Adipocyte (in vitro differentiated cells): ENCODE results near the gene ADAP1.
"Not testable (repeated sequence)": the region's sequence is repeated elsewhere in the genome, so short reads cannot be mapped to it uniquely, and the experiment has no call there.

Experiments
- DNase-seq: peaks from one replicate; pipeline ENCODE4 v3.0.0-alpha.2; 2015; ENCODE audit warnings: low read depth
- H3K27me3 ChIP-seq: replicated peaks from 2 replicates; pipeline ENCODE4 v1.7.0; 2013; ENCODE audit warnings: mild to moderate bottlenecking, low read length, moderate library complexity; ENCODE audit not compliant: control insufficient read depth, insufficient read depth
- H3K36me3 ChIP-seq: 2 replicates; pipeline ENCODE4 v1.7.0; 2013; ENCODE audit warnings: low read length, mild to moderate bottlenecking, moderate library complexity; ENCODE audit not compliant: control insufficient read depth, insufficient read depth, severe bottlenecking
- H3K4me1 ChIP-seq: 2 replicates; pipeline ENCODE4 v1.7.0; 2013; ENCODE audit warnings: mild to moderate bottlenecking, low read length, moderate library complexity; ENCODE audit not compliant: control insufficient read depth, insufficient read depth
- H3K4me3 ChIP-seq: 2 replicates; pipeline ENCODE4 v1.7.0; 2013; ENCODE audit warnings: mild to moderate bottlenecking, low read length, moderate library complexity
- H3K9ac ChIP-seq: 2 replicates; pipeline ENCODE4 v1.7.0; 2013; ENCODE audit warnings: mild to moderate bottlenecking, low read length, moderate library complexity
- H3K9me3 ChIP-seq: 2 replicates; pipeline ENCODE4 v1.7.0; 2013; ENCODE audit warnings: mild to moderate bottlenecking, low read length, moderate library complexity; ENCODE audit not compliant: control insufficient read depth

ADAP1 gene

DNA sequence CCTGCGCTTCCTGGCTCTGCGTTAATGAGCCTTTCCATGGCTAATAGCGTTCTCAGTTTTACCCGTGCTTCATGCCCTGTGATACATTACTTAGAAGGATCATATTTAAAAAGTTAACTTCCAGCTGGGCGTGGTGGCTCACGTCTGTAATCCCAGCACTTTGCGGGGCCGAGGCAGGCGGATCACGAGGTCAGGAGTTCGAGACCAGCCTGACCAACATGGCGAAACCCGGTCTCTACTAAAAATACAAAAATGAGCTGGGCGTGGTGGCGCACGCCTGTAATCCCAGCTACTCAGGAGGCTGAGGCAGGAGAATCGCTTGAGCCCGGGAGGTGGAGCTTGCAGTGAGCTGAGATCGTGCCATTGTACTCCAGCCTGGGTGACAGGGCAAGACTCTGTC is 81.8 kb downstream of the ADAP1 start:
- peaks cover 29% of the 10 kb centered on the region for H3K4me1 ChIP-seq
- H3K27me3 ChIP-seq, H3K9ac ChIP-seq, H3K9me3 ChIP-seq, H3K4me3 ChIP-seq, DNase-seq: not testable (repeated sequence)
- peaks cover 44% of the 10 kb centered on the region for H3K36me3 ChIP-seq

DNA sequence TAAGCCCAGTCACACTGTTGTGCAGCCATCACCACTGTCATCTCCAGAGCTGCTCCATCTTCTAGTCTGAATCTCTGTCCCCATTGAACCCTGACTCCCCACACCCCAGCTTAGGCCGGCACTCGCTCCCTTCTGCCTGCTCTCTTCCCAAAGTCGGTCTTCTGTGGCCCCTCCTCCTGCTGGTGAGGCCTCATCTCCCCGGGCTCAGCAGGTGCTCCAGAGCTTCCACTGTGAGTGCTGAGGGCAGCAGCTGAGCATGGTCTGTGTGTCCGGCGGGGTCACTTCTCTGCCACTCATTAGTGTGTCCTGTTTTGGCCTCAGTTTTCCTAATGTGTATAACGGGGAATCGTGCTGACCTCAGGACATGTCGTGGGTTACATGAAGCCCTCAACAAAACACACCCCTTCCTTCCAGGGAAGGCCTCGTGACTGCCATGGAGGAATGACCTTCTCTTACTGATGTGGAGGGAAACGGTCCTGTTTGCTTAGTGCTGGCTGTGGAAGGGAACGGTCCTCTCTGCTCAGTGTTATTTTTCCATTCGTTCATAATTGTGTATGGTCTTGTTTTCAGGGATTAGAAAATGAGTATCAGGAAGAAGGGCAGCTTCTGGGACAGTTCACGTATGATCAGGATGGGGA is 82.5 kb downstream of the ADAP1 start:
- Histone ChIP-seq H3K9me3 (no peaks in the 10 kb centered on the region), H3K27me3 (no peaks in the 10 kb centered on the region), H3K4me3 (no peak overlapping the region), H3K4me1 (peaks cover 36% of the 10 kb centered on the region), H3K9ac (no peak overlapping the region), H3K36me3 (peaks cover 44% of the 10 kb centered on the region)
- no peak for DNase-seq

DNA sequence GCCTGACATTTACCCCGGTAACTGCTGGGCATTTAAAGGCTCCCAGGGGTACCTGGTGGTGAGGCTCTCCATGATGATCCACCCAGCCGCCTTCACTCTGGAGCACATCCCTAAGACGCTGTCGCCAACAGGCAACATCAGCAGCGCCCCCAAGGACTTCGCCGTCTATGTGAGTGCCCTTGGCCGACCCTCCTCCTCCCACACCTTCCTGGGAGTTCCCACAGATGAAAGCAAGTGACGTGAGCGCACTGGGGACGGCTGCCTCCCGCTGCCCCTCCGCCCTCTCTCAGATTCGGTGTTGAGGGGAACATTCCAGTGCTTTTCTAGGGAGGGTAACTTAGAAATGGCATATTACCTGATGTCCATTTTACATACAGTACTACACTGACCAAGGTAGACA is 85.1 kb downstream of the ADAP1 start:
- no peaks in the 10 kb centered on the region for H3K9me3 ChIP-seq
- H3K27me3 ChIP-seq = no peaks in the 10 kb centered on the region
- H3K36me3 ChIP-seq = peaks cover 51% of the 10 kb centered on the region

DNA sequence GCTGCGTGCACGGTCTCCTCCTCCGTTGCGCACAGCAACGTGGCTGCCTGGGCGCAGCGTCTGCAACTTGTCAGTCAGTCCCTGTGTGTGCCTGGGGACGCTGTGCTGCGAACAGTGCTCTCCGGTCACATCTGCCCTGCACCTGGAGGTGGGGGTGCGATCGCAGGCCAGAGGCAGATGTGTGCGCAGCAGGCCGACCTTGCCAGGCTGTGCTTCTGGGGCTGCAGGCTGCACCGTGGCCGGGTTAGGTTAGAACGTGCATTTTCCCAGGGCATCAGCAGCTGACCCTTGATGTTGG is 86.3 kb downstream of the ADAP1 start:
- DNase-seq = no peak
- H3K9me3 ChIP-seq = no peaks in the 10 kb centered on the region
- H3K4me3 ChIP-seq = no peak overlapping the region
- H3K36me3 ChIP-seq = peaks cover 48% of the 10 kb centered on the region
- H3K4me1 ChIP-seq = peaks cover 21% of the 10 kb centered on the region
- no peaks in the 10 kb centered on the region for H3K27me3 ChIP-seq
- peak overlapping the region; percentile 59 for H3K9ac ChIP-seq

More for the DNA sequence above, 85.1 kb downstream of the ADAP1 start:
- DNase-seq = no peak
- peaks cover 31% of the 10 kb centered on the region for H3K4me1 ChIP-seq
- no peak overlapping the region for H3K9ac ChIP-seq
- no peak overlapping the region for H3K4me3 ChIP-seq

DNA sequence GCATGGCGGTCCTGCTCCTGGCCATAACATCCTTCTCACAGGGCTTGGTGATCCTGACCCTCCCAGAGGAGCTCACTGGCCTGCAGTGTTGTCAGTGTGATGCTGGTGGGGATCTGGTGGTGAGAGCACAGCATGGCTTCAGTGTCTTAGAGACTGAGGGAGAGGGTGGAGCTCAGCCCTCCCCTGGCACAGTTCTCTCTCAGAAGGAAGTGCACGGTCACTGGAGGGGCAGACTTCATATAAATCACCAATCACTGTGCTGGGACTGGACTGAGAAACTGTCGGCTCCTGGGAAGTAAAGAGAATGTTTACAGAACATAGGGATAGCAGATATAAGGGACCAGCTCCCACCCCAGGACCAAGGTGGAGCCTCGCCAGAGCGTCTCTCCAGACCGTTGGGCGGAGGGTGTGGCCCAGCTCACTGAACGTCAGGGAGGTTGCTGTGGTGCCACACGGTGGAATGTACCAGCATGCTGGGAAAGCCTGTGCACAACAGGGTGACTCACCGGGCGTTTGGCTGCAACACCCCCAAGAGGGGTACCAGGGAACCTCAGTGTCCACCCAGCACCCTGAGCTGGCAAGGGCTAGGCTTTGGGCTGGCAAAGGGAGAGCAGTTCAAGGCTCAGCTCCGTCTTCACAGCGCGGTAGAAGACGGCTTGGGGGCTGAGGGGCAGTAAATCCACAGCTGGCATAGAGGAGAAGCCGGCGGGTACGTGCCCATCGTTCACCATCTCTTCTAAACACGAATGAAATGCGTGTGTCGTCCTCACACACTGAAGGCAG is 86.9 kb downstream of the ADAP1 start:
- H3K36me3 ChIP-seq = peaks cover 45% of the 10 kb centered on the region
- H3K4me3 ChIP-seq = peak overlapping the region; percentile 30
- no peaks in the 10 kb centered on the region for H3K9me3 ChIP-seq
- peak; percentile 51 for DNase-seq
- H3K27me3 ChIP-seq = no peaks in the 10 kb centered on the region
- peak overlapping the region; percentile 59 for H3K9ac ChIP-seq
- H3K4me1 ChIP-seq = peaks cover 21% of the 10 kb centered on the region

DNA sequence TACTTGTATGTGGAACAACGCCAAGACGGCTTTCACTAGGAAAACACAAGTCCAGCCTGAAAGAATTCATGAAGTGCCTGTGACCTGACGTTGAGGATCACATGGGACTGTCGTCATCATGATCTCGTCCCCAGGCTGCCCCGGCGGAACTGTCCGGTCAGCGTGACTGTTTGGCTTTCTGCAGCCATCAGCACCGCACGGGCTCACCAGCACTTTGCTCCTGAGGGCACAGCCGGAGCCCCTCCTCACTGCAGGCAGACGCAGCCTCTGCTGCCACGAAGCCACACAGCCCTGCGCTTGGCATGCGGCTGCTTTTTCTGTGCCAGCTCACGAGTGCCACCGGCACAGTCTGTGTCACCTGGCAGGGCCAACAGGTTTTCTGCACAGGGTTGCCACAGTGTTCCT is 87.5 kb downstream of the ADAP1 start:
- no peaks in the 10 kb centered on the region for H3K27me3 ChIP-seq
- H3K4me3 ChIP-seq = peak overlapping the region; percentile 30
- H3K36me3 ChIP-seq = peaks cover 44% of the 10 kb centered on the region
- no peaks in the 10 kb centered on the region for H3K9me3 ChIP-seq
- H3K4me1 ChIP-seq = peaks cover 21% of the 10 kb centered on the region
- DNase-seq = no peak
- H3K9ac ChIP-seq = peak overlapping the region; percentile 59

DNA sequence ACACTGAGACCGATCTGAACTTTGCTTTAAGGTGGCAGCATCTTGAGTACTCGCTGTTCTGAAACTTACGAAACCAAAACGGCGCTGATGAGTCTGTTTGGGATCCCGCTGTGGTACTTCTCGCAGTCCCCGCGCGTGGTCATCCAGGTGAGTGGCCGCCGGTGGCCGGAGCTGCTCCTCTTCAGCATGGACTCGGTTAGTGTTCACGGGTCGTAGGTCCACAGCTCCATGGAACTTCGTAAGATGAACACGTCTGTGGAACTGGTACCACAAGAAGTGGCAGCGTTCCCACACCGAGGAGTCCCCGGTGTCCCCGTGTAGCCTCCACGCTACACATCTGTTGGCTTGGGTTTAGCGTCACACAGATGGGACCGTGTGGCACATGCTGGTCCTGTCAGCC is 88.6 kb downstream of the ADAP1 start:
- no peak for DNase-seq
- Histone ChIP-seq H3K27me3 (no peaks in the 10 kb centered on the region), H3K36me3 (peaks cover 49% of the 10 kb centered on the region), H3K9me3 (no peaks in the 10 kb centered on the region), H3K4me1 (peaks cover 21% of the 10 kb centered on the region), H3K9ac (no peak overlapping the region), H3K4me3 (no peak overlapping the region)

DNA sequence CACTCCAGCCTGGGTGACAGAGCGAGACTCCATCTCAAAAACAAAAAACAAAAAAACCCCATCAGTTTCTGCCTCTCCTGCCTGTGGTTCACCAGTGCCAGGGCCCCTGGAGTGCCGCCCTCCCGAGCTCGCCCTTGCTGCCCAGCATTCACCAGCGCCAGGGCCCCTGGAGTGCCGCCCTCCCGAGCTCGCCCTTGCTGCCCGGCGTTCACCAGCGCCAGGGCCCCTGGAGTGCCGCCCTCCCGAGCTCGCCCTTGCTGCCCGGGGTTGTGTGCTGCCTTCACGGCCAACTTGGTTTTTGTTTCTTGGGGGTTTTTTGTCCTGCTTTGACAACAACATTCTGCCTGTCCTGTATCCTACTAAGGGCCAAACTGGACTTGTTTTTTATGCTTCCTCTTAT is 91.4 kb downstream of the ADAP1 start:
- Histone ChIP-seq H3K36me3 (peaks cover 59% of the 10 kb centered on the region), H3K27me3 (no peaks in the 10 kb centered on the region), H3K9me3 (no peaks in the 10 kb centered on the region)

DNA sequence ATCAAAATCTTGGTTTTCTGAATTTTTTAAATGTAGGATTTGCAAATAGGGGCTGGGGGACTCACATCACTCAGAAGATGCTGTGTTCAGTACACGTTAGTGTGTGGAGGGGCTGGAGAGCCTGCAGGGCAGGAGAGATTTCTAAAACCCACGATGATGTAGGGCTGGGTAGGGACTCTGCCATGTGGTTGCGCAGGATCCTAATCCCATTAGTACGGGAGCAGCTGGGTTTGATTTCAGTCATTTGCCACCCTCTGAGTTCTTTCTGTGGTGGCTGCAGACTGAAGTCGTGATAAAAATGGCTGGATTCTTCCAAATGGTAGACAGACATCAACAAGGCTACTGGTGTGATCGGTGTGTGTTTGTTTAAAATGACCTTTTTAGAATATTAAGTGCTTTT is 92.3 kb downstream of the ADAP1 start:
- Histone ChIP-seq H3K4me3 (no peak overlapping the region), H3K36me3 (peaks cover 68% of the 10 kb centered on the region), H3K9ac (no peak overlapping the region), H3K27me3 (no peaks in the 10 kb centered on the region), H3K9me3 (no peaks in the 10 kb centered on the region), H3K4me1 (peaks cover 5% of the 10 kb centered on the region)
- DNase-seq = no peak

More for the DNA sequence above, 91.4 kb downstream of the ADAP1 start:
- Histone ChIP-seq H3K9ac (no peak overlapping the region), H3K4me1 (peaks cover 15% of the 10 kb centered on the region), H3K4me3 (no peak overlapping the region)
- no peak for DNase-seq

DNA sequence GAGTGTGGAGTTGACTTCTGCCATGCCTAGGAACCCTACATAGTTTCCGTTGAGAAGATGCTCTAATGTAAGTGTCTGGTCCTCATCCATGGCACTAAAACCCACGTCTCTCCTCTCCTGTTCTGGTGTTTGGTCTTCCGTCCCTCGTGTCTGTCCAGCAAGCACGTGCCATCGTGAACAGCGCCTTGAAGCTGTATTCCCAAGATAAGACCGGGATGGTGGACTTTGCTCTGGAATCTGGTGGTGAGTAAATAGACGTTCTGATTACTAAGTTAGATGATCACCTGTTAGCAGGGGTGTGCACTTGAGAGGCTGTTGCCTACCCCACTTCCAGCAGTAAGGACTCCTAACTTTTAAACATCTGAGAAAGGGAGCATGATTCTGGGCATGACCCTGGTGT is 93.3 kb downstream of the ADAP1 start:
- H3K36me3 ChIP-seq = peaks cover 76% of the 10 kb centered on the region
- DNase-seq = no peak
- H3K9ac ChIP-seq = no peak overlapping the region
- H3K4me3 ChIP-seq = no peak overlapping the region
- H3K9me3 ChIP-seq = no peaks in the 10 kb centered on the region
- no peaks in the 10 kb centered on the region for H3K4me1 ChIP-seq
- no peaks in the 10 kb centered on the region for H3K27me3 ChIP-seq

DNA sequence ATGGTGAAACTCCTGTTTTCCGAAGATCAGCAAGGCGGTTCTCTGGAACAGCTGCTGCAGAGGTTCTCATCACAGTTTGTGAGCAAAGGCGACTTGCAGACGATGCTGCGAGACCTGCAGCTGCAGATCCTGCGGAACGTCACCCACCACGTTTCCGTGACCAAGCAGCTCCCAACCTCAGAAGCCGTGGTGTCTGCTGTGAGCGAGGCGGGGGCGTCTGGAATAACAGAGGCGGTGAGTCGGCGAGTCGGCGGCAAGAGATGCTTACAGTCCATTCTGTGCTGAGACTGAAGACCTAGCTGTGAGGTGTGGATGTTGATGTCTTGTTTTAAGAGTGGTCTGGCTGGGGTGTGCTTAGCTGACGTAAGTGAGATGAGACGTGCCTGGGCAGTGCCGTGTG is 94.3 kb downstream of the ADAP1 start:
- no peak overlapping the region for H3K4me3 ChIP-seq
- peaks cover 75% of the 10 kb centered on the region for H3K36me3 ChIP-seq
- H3K9me3 ChIP-seq = no peaks in the 10 kb centered on the region
- DNase-seq = no peak
- no peaks in the 10 kb centered on the region for H3K27me3 ChIP-seq
- no peaks in the 10 kb centered on the region for H3K4me1 ChIP-seq
- no peak overlapping the region for H3K9ac ChIP-seq
